ENCODE data around the gene RGS16.
"Not testable (repeated sequence)": the region's sequence is repeated elsewhere in the genome, so short reads cannot be mapped to it uniquely, and the experiment has no call there.

The RGS16 gene

GRCh38 chr1:182604175-182605164 lies at the start of gene RGS16:
TSS of gene RGS16 (minus strand) at chr1:182604389. CDS start at chr1:182604259, 130 bp downstream.
- DNase-seq: peak; percentile 92

- DNase-seq: no peak
Observed at GRCh38 chr1:182653986-182654385, 49.8 kb upstream of the RGS16 start.

- DNase-seq: no peak
Observed at GRCh38 chr1:182652933-182653332, 48.7 kb upstream of the RGS16 start.

- DNase-seq: no peak
Observed at GRCh38 chr1:182651339-182651724, 47.1 kb upstream of the RGS16 start.

- no peak for DNase-seq
Observed at GRCh38 chr1:182650678-182651338, 46.6 kb upstream of the RGS16 start.

- no peak for DNase-seq
Observed at GRCh38 chr1:182649041-182649440, 44.9 kb upstream of the RGS16 start.

- no peak for DNase-seq
Observed at GRCh38 chr1:182646739-182647138, 42.5 kb upstream of the RGS16 start.

GRCh38 chr1:182644886-182645285 lies 40.7 kb upstream of the RGS16 start:
- DNase-seq: no peak

GRCh38 chr1:182643699-182644098 lies 39.5 kb upstream of the RGS16 start:
- DNase-seq: no peak

GRCh38 chr1:182642461-182642860 lies 38.3 kb upstream of the RGS16 start:
- DNase-seq: no peak

GRCh38 chr1:182641561-182641960 lies 37.4 kb upstream of the RGS16 start:
- no peak for DNase-seq

- no peak for DNase-seq
Observed at GRCh38 chr1:182639330-182639729, 35.1 kb upstream of the RGS16 start.

GRCh38 chr1:182637769-182638168 lies 33.6 kb upstream of the RGS16 start:
- DNase-seq: no peak

GRCh38 chr1:182635871-182636270 lies 31.7 kb upstream of the RGS16 start:
- DNase-seq: no peak

- peak; percentile 65 for DNase-seq
Observed at GRCh38 chr1:182634306-182635072, 30.3 kb upstream of the RGS16 start.

GRCh38 chr1:182633657-182634281 lies 29.6 kb upstream of the RGS16 start:
- DNase-seq: peak; percentile 98

- DNase-seq: no peak
Observed at GRCh38 chr1:182633031-182633430, 28.8 kb upstream of the RGS16 start.

GRCh38 chr1:182632441-182632857 lies 28.3 kb upstream of the RGS16 start:
- DNase-seq: not testable (repeated sequence)

GRCh38 chr1:182631954-182632353 lies 27.8 kb upstream of the RGS16 start:
- no peak for DNase-seq

GRCh38 chr1:182631053-182631677 lies 27.0 kb upstream of the RGS16 start:
- no peak for DNase-seq

GRCh38 chr1:182630586-182630985 lies 26.4 kb upstream of the RGS16 start:
- DNase-seq: no peak

GRCh38 chr1:182629499-182630096 lies 25.4 kb upstream of the RGS16 start:
- DNase-seq: no peak
